GM18502 (cell line): Measurements from ENCODE around the gene PRSS36.
"Not testable (repeated sequence)": the region's sequence is repeated elsewhere in the genome, so short reads cannot be mapped to it uniquely, and the experiment has no call there.

Source experiments
- ATAC-seq: cut with Tn5 transposase; IDR thresholded peaks from one replicate; pipeline ENCODE4 v1.9.1; 2021; ENCODE audit warnings: mild to moderate bottlenecking; ENCODE audit not compliant: unreplicated experiment, poor library complexity

PRSS36 gene

GRCh38 chr16:31143011-31143693, 6.7 kb downstream of the PRSS36 start:
- no peak for ATAC-seq

GRCh38 chr16:31142109-31143010, 7.5 kb downstream of the PRSS36 start:
- ATAC-seq = peak; percentile 92

- no peak for ATAC-seq
Observed at GRCh38 chr16:31141489-31142108, 8.3 kb downstream of the PRSS36 start.

GRCh38 chr16:31141071-31141469, 8.8 kb downstream of the PRSS36 start:
- ATAC-seq = not testable (repeated sequence)

GRCh38 chr16:31138621-31139578, 11.0 kb downstream of the PRSS36 start:
- no peak for ATAC-seq

GRCh38 chr16:31136822-31137499, 12.9 kb downstream of the PRSS36 start:
- not testable (repeated sequence) for ATAC-seq

GRCh38 chr16:31136287-31136662, 13.6 kb downstream of the PRSS36 start:
- ATAC-seq = no peak

GRCh38 chr16:31135535-31136286, 14.2 kb downstream of the PRSS36 start, which contains the start of gene PRSS8:
Gene PRSS8, minus strand, starts transcription at chr16:31135727. Its CDS starts 229 bp downstream, at chr16:31135498.
- no peak for ATAC-seq

- ATAC-seq = no peak
Observed at GRCh38 chr16:31134625-31135534, 15.0 kb downstream of the PRSS36 start.

GRCh38 chr16:31134091-31134571, 15.7 kb downstream of the PRSS36 start:
- no peak for ATAC-seq

- no peak for ATAC-seq
Observed at GRCh38 chr16:31133046-31133501, 16.8 kb downstream of the PRSS36 start.

- no peak for ATAC-seq
Observed at GRCh38 chr16:31132303-31132979, 17.4 kb downstream of the PRSS36 start.

- no peak for ATAC-seq
Observed at GRCh38 chr16:31131841-31132271, 18.0 kb downstream of the PRSS36 start.

GRCh38 chr16:31131416-31131815, 18.4 kb downstream of the PRSS36 start:
- no peak for ATAC-seq

- ATAC-seq = no peak
Observed at GRCh38 chr16:31130899-31131298, 19.0 kb downstream of the PRSS36 start.

- no peak for ATAC-seq
Observed at GRCh38 chr16:31130336-31130891, 19.5 kb downstream of the PRSS36 start.
